GM12864 (cell line): ENCODE data around the gene POU2F1.

Source experiments
- DNase-seq: peaks from one replicate; pipeline ENCODE4 v3.0.0-alpha.2; 2011; ENCODE audit warnings: low read depth
- H3K4me3 ChIP-seq: 2 replicates; pipeline ENCODE4 v1.5.1; 2011; ENCODE audit warnings: mild to moderate bottlenecking, low read depth, low read length, control low read depth
- TF ChIP-seq, protein P1 (sequence below): IDR thresholded peaks from 2 replicates; pipeline ENCODE4 v1.5.1; 2011; ENCODE audit warnings: low read depth, mild to moderate bottlenecking, moderate library complexity, low read length, control low read depth, inconsistent platforms; ENCODE audit errors: missing control alignments

Gene POU2F1

DNA sequence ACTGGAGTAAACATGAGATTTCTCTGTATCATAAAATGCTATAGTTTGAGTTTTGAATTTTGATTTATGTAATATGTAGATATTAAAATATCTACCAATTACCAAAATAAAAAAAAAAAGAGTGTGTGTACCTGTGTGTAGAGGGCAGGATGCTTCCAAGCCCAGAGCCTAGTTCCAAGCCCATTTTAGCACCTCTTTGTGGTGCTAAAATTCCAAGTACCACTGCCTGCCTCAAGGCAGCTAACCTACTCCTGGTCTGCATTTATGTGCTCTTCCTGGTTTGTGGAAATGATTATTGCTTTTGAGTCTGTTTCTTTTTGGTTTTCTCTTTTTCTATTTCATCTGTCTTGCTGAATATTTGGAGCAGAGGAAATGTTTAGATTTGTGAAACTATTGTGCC, 8.7 kb upstream of the POU2F1 start:
- TF ChIP-seq, protein P1, sequence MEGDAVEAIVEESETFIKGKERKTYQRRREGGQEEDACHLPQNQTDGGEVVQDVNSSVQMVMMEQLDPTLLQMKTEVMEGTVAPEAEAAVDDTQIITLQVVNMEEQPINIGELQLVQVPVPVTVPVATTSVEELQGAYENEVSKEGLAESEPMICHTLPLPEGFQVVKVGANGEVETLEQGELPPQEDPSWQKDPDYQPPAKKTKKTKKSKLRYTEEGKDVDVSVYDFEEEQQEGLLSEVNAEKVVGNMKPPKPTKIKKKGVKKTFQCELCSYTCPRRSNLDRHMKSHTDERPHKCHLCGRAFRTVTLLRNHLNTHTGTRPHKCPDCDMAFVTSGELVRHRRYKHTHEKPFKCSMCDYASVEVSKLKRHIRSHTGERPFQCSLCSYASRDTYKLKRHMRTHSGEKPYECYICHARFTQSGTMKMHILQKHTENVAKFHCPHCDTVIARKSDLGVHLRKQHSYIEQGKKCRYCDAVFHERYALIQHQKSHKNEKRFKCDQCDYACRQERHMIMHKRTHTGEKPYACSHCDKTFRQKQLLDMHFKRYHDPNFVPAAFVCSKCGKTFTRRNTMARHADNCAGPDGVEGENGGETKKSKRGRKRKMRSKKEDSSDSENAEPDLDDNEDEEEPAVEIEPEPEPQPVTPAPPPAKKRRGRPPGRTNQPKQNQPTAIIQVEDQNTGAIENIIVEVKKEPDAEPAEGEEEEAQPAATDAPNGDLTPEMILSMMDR = no peak
- no peak overlapping the region for H3K4me3 ChIP-seq
- no peak for DNase-seq

DNA sequence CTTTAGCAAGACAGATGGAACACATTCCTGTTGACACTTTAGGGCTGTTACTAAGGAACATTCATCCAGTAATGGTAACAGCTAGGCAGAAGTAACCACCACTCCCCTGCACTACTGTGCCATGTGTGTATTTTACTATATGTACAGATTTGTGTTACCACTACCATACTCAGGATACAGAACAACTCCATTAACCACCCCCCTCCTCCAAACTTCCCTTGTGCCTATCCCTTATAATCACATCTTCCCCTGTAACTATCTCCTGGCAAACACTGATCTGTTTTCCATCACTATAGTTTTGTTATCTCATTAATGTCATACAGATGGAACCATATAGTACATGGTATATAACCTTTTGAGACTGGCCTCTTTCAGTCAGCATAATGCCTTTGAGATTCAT, 3.9 kb upstream of the POU2F1 start:
- H3K4me3 ChIP-seq = no peak overlapping the region
- TF ChIP-seq, protein P1 = no peak
- DNase-seq = no peak

DNA sequence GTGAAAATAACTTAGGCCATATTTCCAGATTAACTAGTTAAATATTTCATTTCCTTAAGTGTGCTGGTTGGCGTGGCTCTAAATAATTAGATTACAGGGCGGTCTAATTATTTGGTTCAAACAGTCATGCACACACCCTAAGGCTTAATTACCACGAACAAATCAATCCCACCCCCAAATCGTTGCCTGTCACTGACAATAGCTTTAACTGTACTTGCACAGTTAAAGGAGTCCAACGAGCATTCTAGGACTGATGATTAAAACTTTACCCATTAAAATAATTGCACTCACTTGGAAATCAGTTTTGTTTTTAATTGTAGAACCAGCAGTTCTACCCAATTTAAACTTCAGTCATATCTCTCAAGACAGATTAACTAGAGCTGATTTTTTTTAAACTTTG, 1.5 kb upstream of the POU2F1 start:
- H3K4me3 ChIP-seq = peak overlapping the region; percentile 71
- DNase-seq = no peak
- TF ChIP-seq, protein P1 = no peak

DNA sequence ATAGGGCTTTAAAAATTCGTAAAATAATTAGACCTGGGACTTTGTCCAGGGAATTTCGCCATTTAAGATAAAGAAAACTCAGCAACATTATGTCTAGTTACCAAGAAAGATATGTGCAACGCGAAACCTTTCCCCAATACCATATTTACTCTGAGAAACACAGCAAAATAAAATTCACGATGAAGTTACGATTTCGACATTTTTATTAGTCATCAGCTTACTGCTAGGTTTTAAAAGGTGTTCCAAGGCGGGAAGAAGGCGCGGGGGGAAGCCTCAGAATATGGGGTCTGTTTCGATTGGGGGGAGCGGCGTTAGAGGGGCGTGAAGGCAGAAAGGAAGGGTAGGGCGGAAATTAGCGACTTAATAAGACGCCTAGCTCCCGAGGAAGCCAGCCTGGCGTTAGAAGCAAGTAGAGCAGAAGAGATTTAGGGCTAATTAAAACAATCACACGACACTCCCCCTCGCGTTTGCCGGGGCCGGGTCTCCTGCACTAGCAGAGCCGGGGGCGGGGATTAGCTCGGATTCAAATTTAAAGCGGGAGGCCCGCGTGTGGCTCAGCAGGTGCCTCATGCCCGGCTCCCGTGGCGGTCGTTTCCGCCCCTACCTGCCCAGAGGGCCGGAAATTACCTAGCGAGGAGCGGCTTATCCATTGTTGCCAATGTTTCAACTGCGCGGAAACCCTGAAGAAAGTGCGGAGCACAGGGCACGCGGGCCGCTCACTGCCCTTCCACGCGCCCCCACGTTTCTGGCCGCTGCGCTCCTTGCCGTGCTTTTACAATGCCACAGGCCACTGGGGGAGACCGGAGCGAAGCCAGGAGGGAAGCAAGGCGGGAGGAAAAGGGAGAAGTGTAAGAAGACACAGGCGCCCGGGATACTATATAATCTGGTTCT, 795 bp upstream of the POU2F1 start:
- TF ChIP-seq, protein P1 = peak; percentile 15
- H3K4me3 ChIP-seq = peak overlapping the region; percentile 71
- DNase-seq = peak; percentile 75

DNA sequence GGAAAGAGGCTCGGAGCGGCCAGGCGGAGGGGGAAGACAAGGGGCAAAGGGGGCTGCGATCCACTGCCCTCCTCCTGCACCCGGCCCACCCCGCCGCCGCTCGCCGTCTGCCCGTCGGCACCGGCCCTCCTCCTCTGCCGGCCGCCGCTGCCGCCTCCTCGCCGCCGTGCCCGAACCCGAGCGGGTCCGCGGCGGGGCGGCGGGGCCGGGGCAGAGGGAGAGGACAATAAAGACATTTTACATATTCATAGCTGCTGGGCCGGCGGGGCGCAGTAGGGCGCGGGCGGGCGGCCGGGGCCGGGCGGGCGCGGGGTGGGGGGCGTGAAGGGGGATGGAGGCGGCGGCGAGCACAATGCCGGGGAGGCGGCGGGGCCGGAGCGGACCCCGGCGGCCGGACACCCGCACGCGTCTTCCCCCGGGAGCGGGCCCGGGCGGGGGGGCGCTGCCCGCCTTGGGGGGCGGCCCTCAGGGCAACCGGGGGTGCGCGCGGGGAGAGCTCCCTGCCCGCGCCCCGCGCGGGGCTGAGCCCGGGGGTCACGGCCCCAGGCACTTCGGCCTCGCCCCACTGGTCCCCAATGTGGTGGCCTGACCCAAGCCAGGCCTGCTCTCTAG, 546 bp downstream of the POU2F1 start:
- TF ChIP-seq, protein P1 = no peak
- no peak for DNase-seq
- H3K4me3 ChIP-seq = peak overlapping the region; percentile 90

DNA sequence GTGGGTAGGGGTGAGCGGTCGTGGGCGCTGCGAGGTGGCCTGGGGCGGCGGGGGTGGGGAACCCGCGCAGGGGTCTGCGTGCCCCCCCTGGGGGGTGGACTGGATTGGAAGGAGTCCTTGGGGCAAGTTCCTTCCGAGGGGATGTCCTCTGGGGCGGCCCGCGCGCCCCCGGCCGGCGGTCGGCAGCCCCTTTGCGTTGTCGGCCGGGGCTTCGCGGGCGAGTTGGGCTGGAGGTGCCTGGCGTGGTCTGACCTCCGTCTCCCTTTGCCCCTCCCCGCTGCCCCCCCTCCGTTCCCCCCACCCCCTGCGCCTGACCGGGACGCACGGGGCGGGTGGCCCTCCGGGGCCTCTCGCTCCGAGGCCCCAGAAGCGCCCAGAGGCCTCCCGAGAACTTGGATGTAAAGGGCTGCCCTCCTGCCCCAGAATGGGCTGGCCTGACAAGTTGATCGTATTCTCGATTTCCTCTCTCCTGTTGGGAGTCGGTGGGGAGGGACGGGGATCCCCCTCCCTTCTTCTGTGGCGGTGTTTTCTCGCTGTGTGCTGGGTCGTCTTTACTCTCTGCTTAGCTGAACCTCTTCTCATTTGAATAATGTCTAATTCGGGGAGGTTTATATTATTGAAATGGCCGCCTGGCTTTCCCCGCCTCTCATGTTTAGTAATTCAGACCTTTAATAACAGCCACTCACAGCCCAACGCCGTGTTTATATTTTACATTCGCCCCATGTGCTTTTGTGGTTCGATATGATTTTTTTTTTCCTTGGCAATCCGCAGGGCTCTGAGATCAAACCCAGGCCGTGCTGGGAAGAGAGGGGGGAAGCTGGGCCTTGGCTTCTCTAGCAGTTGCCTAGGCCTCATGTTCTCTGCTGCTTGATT, 1.3 kb downstream of the POU2F1 start:
- H3K4me3 ChIP-seq = peak overlapping the region; percentile 90
- peak; percentile 65 for DNase-seq
- TF ChIP-seq, protein P1 = no peak
